WI38 (cell line): Measurements from ENCODE around the gene CKB.

Source experiments
- H3K4me3 ChIP-seq: 2 replicates; pipeline ENCODE4 v1.5.1; 2011; ENCODE audit warnings: low read depth, mild to moderate bottlenecking, control low read depth, low read length
- CTCF ChIP-seq: IDR thresholded peaks from 2 replicates; pipeline ENCODE4 v1.5.1; 2012; ENCODE audit warnings: low read depth, mild to moderate bottlenecking, control low read depth, low read length

CKB gene

GRCh38 chr14:103491691-103492090, 30.9 kb downstream of the CKB start:
- no peak for TF ChIP-seq CTCF
- H3K4me3 ChIP-seq = no peak overlapping the region

- no peak overlapping the region for H3K4me3 ChIP-seq
- no peak for TF ChIP-seq CTCF
Observed at GRCh38 chr14:103489621-103490020, 33.0 kb downstream of the CKB start.

GRCh38 chr14:103488960-103489359, 33.7 kb downstream of the CKB start:
- H3K4me3 ChIP-seq = no peak overlapping the region
- TF ChIP-seq CTCF = no peak

- no peak for TF ChIP-seq CTCF
- H3K4me3 ChIP-seq = no peak overlapping the region
Observed at GRCh38 chr14:103488071-103488470, 34.6 kb downstream of the CKB start.

- TF ChIP-seq CTCF = no peak
- H3K4me3 ChIP-seq = no peak overlapping the region
Observed at GRCh38 chr14:103485504-103485903, 37.1 kb downstream of the CKB start.

- no peak for TF ChIP-seq CTCF
- H3K4me3 ChIP-seq = peak overlapping the region; percentile 40
Observed at GRCh38 chr14:103483600-103483999, 39.0 kb downstream of the CKB start.

- no peak overlapping the region for H3K4me3 ChIP-seq
- TF ChIP-seq CTCF = no peak
Observed at GRCh38 chr14:103480595-103480994, 42.0 kb downstream of the CKB start.
